ENCODE measurements around the gene RPL35.

- no peak for TF ChIP-seq CTCF (IDR thresholded peaks at IDR 0.05)
- TF ChIP-seq POLR2AphosphoS5 (IDR thresholded peaks at IDR 0.05; ENCODE audit: insufficient read depth in 1 of 2, low read depth in 1 of 2): no peak
These were observed 15.4 kb upstream of the RPL35 start for GRCh38 chr9:124877021-124877782.

All from vagina (tissue), 2 donors.